SK-N-SH (cell line): Measurements from ENCODE around the gene NCOA4. TPM values are rescaled to one million over a fixed set of nuclear protein-coding genes. Genes with fewer than 3 reads are reported as not detected.
"Not testable (repeated sequence)": the region's sequence is repeated elsewhere in the genome, so short reads cannot be mapped to it uniquely, and the experiment has no call there.

Experiments
- CTCF ChIA-PET: fragments of 300-600, 350-600 bp; formaldehyde crosslinking; extraction: SDS; loops from one replicate; lab custom pipeline; 2021; lab: Yijun Ruan, JAX
- POLR2A ChIA-PET: fragments of 350-600 bp; sonication (Branson Sonifier 250); formaldehyde crosslinking; extraction: SDS; loops from one replicate; lab custom pipeline; 2020; ENCODE audit warnings: antibody characterized with exemption, inconsistent platforms; lab: Yijun Ruan, JAX
- DNase-seq: peaks from one replicate; pipeline ENCODE4 v3.0.0; 2012
- H2AFZ ChIP-seq: fragments of 200-600 bp; sonication (generic); 2 replicates; pipeline ENCODE4 v1.8.1; 2016; ENCODE audit warnings: antibody characterized with exemption, mild to moderate bottlenecking, low read depth
- H3F3A ChIP-seq: fragments of 200-600 bp; sonication (generic); replicated peaks from 2 replicates; pipeline ENCODE3; 2016; ENCODE audit warnings: antibody characterized with exemption, mild to moderate bottlenecking; ENCODE audit not compliant: insufficient read depth
- H3K27ac ChIP-seq, 2 experiments: fragments of 200-500 bp in 1 of 2; fragments of 200-600 bp in 1 of 2; sonication (Bioruptor generic) in 1 of 2; sonication (generic), shearing (Covaris generic) in 1 of 2; 2 replicates each; pipeline versions ENCODE4 v1.5.1 to v1.6.1; 2014 to 2016; ENCODE audit warnings: low read depth in 2 of 2, inconsistent platforms in 1 of 2, low read length in 1 of 2, mild to moderate bottlenecking in 1 of 2, mixed read lengths in 1 of 2
- H3K27me3 ChIP-seq: fragments of 200-600 bp; sonication (generic), shearing (Covaris generic); 2 replicates; pipeline ENCODE4 v1.6.1; 2016; ENCODE audit warnings: mixed run types; ENCODE audit not compliant: insufficient read depth
- H3K36me3 ChIP-seq, 2 experiments: fragments of 200-500 bp in 1 of 2; fragments of 200-600 bp in 1 of 2; sonication (Bioruptor generic) in 1 of 2; sonication (generic) in 1 of 2; replicated peaks in 1 of 2; 2 replicates each; pipeline versions ENCODE3 to v1.5.1; 2014 to 2016; ENCODE audit warnings: low read length in 1 of 2, mild to moderate bottlenecking in 1 of 2; ENCODE audit not compliant: insufficient read depth in 2 of 2, control insufficient read depth in 1 of 2
- H3K4me1 ChIP-seq, 2 experiments: fragments of 200-500 bp in 1 of 2; fragments of 200-600 bp in 1 of 2; sonication (Bioruptor generic) in 1 of 2; sonication (generic), shearing (Covaris generic) in 1 of 2; 2 replicates each; pipeline versions ENCODE4 v1.5.1 to v1.6.1; 2014 to 2016; ENCODE audit warnings: low read depth in 1 of 2, low read length in 1 of 2, mixed run types in 1 of 2; ENCODE audit not compliant: insufficient read depth in 2 of 2, control insufficient read depth in 1 of 2
- H3K4me2 ChIP-seq: fragments of 200-600 bp; sonication (generic), shearing (Covaris generic); 2 replicates; pipeline ENCODE4 v1.6.1; 2017; ENCODE audit warnings: mixed run types
- H3K4me3 ChIP-seq, 2 experiments: fragments of 200-500 bp in 1 of 2; fragments of 200-600 bp in 1 of 2; sonication (Bioruptor generic) in 1 of 2; sonication (generic), shearing (Covaris generic) in 1 of 2; 2 replicates each; pipeline versions ENCODE4 v1.5.1 to v1.8.1; 2014 to 2016; ENCODE audit warnings: low read depth in 2 of 2, inconsistent platforms in 1 of 2, low read length in 1 of 2, mild to moderate bottlenecking in 1 of 2, mixed read lengths in 1 of 2, moderate library complexity in 1 of 2
- H3K79me2 ChIP-seq: fragments of 200-600 bp; sonication (generic); 2 replicates; pipeline ENCODE4 v1.8.1; 2017; ENCODE audit warnings: mild to moderate bottlenecking; ENCODE audit not compliant: insufficient read depth
- H3K9ac ChIP-seq: fragments of 200-600 bp; sonication (generic); 2 replicates; pipeline ENCODE4 v1.6.1; 2017; ENCODE audit warnings: mixed run types
- H3K9me2 ChIP-seq: fragments of 200-600 bp; sonication (generic); 2 replicates; pipeline ENCODE4 v1.6.1; 2017; ENCODE audit warnings: mixed run types
- H3K9me3 ChIP-seq: fragments of 200-600 bp; sonication (generic); 2 replicates; pipeline ENCODE4 v1.6.1; 2017; ENCODE audit warnings: mixed run types, mild to moderate bottlenecking, moderate library complexity
- H4K20me1 ChIP-seq: fragments of 200-600 bp; sonication (generic); 2 replicates; pipeline ENCODE4 v1.6.1; 2017; ENCODE audit warnings: mild to moderate bottlenecking, mixed run types; ENCODE audit not compliant: insufficient read depth
- FOSL2 ChIP-seq: IDR thresholded peaks from 2 replicates; pipeline ENCODE4 v1.4.0; 2012; ENCODE audit warnings: low read depth, mild to moderate bottlenecking, moderate library complexity, borderline replicate concordance
- FOXM1 ChIP-seq: IDR thresholded peaks from 2 replicates; pipeline ENCODE4 v1.4.0; 2012; ENCODE audit warnings: low read depth, mild to moderate bottlenecking
- RXRA ChIP-seq: IDR thresholded peaks from 2 replicates; pipeline ENCODE4 v1.4.0; 2012; ENCODE audit warnings: low read depth, mild to moderate bottlenecking, borderline replicate concordance
- SIN3A ChIP-seq: IDR thresholded peaks from 2 replicates; pipeline ENCODE4 v1.6.1; 2012; ENCODE audit warnings: low read depth, mild to moderate bottlenecking, low read length, moderate library complexity, borderline replicate concordance
- SMC3 ChIP-seq: IDR thresholded peaks from 2 replicates; pipeline ENCODE4 v1.6.1; 2012; ENCODE audit warnings: low read depth, low read length, improper control_type of control experiment
- WGBS: methylation state at CpG from one replicate; pipeline ENCODE4 v1.1.6; 2017; ENCODE audit warnings: low lambda C conversion rate; 5-methylcytosine and 5-hydroxymethylcytosine counted together
- polyA plus RNA-seq, 3 experiments: library from polyadenylated mRNA; depleted of rRNA; stranded (reverse); fragments of >200 nt; gene quantifications; 2 replicates each; pipeline ENCODE4 v1.2.3, GENCODE V29; 2012
- TF ChIP-seq, protein P1 (sequence below): IDR thresholded peaks from 2 replicates; pipeline ENCODE4 v1.4.0; 2012; ENCODE audit warnings: low read depth, borderline replicate concordance
- TF ChIP-seq, protein P2 (sequence below): fragments of 150-350 bp; IDR thresholded peaks from 2 replicates; pipeline ENCODE4 v1.6.1; 2016; ENCODE audit warnings: mild to moderate bottlenecking, low read depth, low read length

Gene NCOA4
- polyA plus RNA-seq, 1 of the 3 experiments (the other 2 are of a cell fraction) = 30.3 TPM

GRCh38 chr10:46050941-46051623 is 20.7 kb upstream of the NCOA4 start:
- Histone ChIP-seq H3K9me2 (no peaks in the 10 kb centered on the region), H3K36me3 (no peaks in the 10 kb centered on the region), H3K4me2 (no peak overlapping the region), H3K79me2 (no peaks in the 10 kb centered on the region), H4K20me1 (no peaks in the 10 kb centered on the region), H3K27me3 (no peaks in the 10 kb centered on the region; the same call in 1 of the 2 replicates), H2AFZ (no peak overlapping the region), H3K9ac (no peak overlapping the region), H3K4me1 (no peaks in the 10 kb centered on the region; a peak in 1 of 4 replicates), H3K27ac (no peak overlapping the region), H3K9me3 (no peaks in the 10 kb centered on the region), H3K4me3 (no peak overlapping the region), H3F3A (no peaks in the 10 kb centered on the region)
- CTCF ChIA-PET = no interaction called here
- no peak for TF ChIP-seq SMC3
- no peak for TF ChIP-seq FOSL2
- POLR2A ChIA-PET = no interaction called here
- no peak for DNase-seq
- 64% methylated on average over 11 of the region's 11 CpGs for WGBS

- H3K9me2 ChIP-seq, DNase-seq, H2AFZ ChIP-seq, H3K4me2 ChIP-seq, H3K79me2 ChIP-seq, H4K20me1 ChIP-seq, H3K27me3 ChIP-seq, H3K9me3 ChIP-seq, H3F3A ChIP-seq, POLR2A ChIA-PET, H3K9ac ChIP-seq, CTCF ChIA-PET, H3K27ac ChIP-seq, H3K4me1 ChIP-seq, H3K4me3 ChIP-seq, H3K36me3 ChIP-seq: not testable (repeated sequence)
- WGBS = 81% methylated on average over 11 of the region's 11 CpGs
These were observed 19.0 kb upstream of the NCOA4 start for GRCh38 chr10:46049497-46049831.

DNA sequence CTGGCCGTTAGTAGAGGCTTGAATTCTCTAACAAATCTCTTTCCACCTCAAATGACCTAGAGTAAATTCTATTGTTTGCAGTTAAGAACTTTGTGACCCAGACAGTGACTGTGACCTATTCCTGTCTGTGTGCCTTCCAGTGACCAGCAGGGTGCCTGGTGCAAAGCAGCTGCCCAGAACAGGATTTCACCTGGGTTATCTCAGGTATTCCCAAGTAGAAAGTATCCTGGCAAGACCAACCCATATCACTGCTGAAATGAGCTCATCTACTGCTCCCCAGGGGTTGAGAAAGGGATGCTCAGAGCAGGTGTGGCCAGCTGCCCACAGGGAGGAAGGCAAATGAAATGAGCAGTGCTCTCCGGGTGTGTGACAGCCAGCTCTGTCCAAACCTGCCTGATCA is 17.7 kb upstream of the NCOA4 start:
- ChIA-PET CTCF (no interaction called here), POLR2A (no interaction called here)
- Histone ChIP-seq H3K27me3 (no peaks in the 10 kb centered on the region; the same call in 1 of the 2 replicates), H3K79me2 (no peaks in the 10 kb centered on the region), H3K9me3 (no peaks in the 10 kb centered on the region), H3K36me3 (no peaks in the 10 kb centered on the region), H3K9ac (no peak overlapping the region), H3K9me2 (no peaks in the 10 kb centered on the region), H3K4me2 (no peak overlapping the region), H4K20me1 (no peaks in the 10 kb centered on the region), H3K4me3 (no peak overlapping the region), H3F3A (no peaks in the 10 kb centered on the region), H3K4me1 (no peaks in the 10 kb centered on the region; a peak in 1 of 4 replicates), H3K27ac (no peak overlapping the region), H2AFZ (no peak overlapping the region)
- TF ChIP-seq RXRA = no peak
- no peak for TF ChIP-seq SIN3A
- TF ChIP-seq, protein P1, sequence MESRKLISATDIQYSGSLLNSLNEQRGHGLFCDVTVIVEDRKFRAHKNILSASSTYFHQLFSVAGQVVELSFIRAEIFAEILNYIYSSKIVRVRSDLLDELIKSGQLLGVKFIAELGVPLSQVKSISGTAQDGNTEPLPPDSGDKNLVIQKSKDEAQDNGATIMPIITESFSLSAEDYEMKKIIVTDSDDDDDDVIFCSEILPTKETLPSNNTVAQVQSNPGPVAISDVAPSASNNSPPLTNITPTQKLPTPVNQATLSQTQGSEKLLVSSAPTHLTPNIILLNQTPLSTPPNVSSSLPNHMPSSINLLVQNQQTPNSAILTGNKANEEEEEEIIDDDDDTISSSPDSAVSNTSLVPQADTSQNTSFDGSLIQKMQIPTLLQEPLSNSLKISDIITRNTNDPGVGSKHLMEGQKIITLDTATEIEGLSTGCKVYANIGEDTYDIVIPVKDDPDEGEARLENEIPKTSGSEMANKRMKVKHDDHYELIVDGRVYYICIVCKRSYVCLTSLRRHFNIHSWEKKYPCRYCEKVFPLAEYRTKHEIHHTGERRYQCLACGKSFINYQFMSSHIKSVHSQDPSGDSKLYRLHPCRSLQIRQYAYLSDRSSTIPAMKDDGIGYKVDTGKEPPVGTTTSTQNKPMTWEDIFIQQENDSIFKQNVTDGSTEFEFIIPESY = no peak
- TF ChIP-seq, protein P2, sequence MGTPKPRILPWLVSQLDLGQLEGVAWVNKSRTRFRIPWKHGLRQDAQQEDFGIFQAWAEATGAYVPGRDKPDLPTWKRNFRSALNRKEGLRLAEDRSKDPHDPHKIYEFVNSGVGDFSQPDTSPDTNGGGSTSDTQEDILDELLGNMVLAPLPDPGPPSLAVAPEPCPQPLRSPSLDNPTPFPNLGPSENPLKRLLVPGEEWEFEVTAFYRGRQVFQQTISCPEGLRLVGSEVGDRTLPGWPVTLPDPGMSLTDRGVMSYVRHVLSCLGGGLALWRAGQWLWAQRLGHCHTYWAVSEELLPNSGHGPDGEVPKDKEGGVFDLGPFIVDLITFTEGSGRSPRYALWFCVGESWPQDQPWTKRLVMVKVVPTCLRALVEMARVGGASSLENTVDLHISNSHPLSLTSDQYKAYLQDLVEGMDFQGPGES = no peak
- no peak for TF ChIP-seq FOXM1
- 47% methylated on average over 2 of the region's 2 CpGs for WGBS
- no peak for DNase-seq
